C4-2B (cell line): ENCODE data around the gene CCDC92.

Source experiments
- H3K27ac ChIP-seq: fragments of 450-650 bp; 2 replicates; pipeline ENCODE4 v1.5.1; 2017
- ZFX ChIP-seq: fragments of 450-650 bp; IDR thresholded peaks from 2 replicates; pipeline ENCODE4 v1.6.1; 2017
- TF ChIP-seq, protein P1 (sequence below): fragments of 450-650 bp; conservative IDR thresholded peaks from 2 replicates; pipeline ENCODE4 v1.5.1; 2017; ENCODE audit warnings: mild to moderate bottlenecking

The CCDC92 gene

DNA sequence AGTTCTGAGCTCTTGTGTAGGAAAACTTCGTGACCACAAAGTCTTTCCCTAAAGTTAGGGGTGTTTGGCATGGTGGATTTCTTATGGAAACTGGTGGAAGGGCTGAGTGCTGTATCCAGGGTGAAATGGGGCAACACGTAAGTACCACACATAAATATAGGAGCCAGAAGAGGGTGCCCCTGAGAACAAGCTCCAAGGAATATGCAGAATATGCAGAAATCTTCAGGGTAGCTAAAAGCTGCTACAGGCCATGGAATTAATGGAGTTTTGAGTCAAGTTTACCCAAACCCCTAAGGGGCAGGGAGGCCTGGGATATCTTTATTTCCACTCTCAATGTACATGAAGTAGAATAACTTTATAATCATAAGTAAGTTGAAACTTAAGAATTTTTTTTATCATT lies 44.4 kb upstream of the CCDC92 start:
- TF ChIP-seq, protein P1, sequence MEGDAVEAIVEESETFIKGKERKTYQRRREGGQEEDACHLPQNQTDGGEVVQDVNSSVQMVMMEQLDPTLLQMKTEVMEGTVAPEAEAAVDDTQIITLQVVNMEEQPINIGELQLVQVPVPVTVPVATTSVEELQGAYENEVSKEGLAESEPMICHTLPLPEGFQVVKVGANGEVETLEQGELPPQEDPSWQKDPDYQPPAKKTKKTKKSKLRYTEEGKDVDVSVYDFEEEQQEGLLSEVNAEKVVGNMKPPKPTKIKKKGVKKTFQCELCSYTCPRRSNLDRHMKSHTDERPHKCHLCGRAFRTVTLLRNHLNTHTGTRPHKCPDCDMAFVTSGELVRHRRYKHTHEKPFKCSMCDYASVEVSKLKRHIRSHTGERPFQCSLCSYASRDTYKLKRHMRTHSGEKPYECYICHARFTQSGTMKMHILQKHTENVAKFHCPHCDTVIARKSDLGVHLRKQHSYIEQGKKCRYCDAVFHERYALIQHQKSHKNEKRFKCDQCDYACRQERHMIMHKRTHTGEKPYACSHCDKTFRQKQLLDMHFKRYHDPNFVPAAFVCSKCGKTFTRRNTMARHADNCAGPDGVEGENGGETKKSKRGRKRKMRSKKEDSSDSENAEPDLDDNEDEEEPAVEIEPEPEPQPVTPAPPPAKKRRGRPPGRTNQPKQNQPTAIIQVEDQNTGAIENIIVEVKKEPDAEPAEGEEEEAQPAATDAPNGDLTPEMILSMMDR = no peak
- H3K27ac ChIP-seq = no peak overlapping the region

DNA sequence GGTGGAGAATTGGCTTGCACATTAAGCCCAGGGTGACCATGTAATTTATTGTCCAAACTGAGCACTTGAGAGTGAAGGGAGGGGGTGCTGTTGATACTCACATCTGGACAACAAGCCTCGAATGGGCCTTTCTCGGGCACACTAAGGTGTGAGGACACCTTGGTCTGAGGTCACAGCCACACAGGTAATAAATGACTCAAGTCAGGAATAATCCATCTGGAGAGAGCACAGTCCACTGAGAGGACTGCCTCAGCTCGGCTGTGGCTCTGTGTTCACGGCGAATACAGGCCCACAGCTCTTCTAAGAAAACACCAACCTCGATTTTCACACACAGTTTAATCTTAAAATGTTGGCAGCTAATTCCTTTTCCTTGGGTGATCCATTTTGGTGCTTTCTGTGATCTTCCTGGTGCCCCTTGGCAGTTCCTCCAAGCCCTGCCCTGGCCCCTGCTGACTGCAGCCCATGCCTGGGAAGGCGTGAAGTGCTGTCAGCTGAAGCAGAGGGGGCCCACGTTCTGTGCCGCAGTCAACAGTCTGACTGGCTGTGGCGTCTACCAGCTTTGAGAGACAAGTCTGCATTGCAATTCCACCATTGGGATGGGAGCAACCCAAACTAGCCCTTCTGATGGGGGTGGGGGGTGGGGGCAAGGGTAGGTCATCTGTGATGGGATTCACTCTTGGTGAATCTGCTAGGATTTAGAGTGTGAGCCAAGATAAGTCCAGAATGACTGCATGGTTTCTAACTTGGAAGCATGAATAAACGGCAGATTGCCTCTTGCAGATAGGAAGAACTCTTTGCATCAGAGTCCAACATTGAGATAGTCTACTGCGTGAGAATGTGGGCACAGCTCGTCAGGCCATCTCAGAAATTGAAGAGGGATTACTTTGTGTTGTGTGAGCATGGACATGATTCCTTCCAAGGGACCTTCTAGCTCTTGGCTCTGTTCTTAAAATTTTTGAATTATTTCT lies 43.1 kb upstream of the CCDC92 start:
- TF ChIP-seq, protein P1 = no peak
- no peak for TF ChIP-seq ZFX
- no peak overlapping the region for H3K27ac ChIP-seq

DNA sequence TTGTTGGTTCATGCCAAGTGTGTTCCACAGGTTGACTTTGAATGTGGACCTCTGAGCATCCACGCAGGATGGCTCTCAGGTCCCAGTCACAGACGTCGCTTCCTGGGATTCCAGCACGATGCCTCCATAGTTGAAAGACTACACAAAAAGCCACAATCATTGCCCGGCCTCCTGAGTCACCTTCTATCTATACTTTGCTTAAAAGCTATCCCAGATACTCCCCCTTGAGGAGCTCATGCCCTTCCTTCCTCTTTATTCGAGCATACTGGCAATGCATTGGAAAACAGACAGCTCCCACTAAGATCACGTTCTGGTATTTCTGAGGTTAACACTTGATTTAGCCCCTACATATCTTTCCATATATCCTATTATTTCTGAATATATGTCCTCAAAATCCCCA lies 40.4 kb upstream of the CCDC92 start:
- no peak for TF ChIP-seq ZFX
- TF ChIP-seq, protein P1 = no peak

DNA sequence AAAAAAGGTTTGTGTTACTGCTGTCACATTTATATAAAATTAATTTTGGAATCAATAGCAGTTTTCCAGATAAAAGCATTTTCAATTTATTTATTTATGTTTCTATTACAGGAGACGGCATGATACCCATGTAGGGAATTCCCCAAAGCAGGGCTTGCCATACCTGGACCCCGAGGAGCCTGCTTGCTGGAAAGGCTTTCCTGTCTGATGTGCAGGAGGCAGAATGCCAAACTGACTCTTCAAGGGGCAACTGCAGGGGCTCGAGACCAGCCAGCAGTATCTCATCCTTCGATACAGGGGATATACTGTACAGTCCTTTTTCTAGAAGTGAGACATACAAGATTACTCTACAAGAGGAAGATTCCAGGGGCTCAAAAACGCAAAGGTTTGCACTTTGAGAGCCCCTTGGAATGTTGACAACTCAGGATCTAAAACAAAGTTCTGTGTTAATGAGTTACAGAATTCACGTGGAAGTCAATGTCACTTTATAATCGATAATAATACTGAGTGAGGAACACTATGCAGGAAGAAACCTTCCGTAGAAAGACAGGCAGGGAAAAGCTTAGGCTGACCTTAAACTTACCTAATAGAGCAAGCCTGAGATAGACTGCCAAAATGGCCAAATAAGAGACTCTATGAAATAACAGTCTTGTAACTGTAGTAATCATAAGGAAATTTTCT lies 38.9 kb upstream of the CCDC92 start:
- TF ChIP-seq, protein P1 = no peak
- no peak for TF ChIP-seq ZFX

More for the DNA sequence above, 40.4 kb upstream of the CCDC92 start:
- H3K27ac ChIP-seq = no peak overlapping the region

DNA sequence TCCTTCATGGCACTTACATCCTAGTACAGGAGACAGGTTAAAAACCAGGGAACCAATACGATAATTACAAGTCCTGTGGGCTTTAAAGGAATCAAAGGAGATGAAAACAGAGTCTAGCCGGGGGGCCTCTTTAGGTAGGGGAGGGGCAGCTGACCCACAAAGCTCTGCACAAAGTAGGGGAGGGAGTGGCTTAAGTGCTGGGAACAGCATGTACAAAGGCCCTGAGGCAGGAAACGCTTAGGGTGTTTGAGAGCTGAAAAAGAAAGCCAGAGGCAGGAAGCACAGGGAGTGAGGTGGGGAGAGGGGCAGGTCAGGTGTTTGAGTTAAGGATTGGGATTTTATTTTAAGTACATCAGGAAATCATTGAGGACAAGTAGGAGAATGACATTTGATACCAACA lies 38.1 kb upstream of the CCDC92 start:
- H3K27ac ChIP-seq = no peak overlapping the region
- TF ChIP-seq ZFX = no peak
- TF ChIP-seq, protein P1 = no peak

More for the DNA sequence above, 38.9 kb upstream of the CCDC92 start:
- no peak overlapping the region for H3K27ac ChIP-seq

DNA sequence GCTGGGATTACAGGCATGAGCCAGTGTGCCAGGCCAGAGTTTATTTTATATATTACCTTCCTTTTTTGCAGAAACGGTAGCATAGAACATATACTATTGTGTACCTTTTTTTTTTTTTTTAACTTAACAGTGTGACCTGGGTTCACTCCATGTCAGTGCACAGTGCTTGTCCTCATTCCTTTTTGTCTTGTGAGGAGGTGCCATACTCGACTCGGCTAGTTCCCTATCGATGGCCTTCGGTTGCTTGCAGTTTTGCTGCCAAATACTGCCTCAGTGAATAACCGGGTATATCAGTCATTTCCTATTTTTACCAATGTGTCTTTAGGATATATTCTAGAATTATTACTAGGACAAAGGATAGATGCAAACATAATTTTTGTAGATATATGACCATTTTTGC lies 37.1 kb upstream of the CCDC92 start:
- no peak for TF ChIP-seq ZFX
- TF ChIP-seq, protein P1 = no peak
- H3K27ac ChIP-seq = no peak overlapping the region

DNA sequence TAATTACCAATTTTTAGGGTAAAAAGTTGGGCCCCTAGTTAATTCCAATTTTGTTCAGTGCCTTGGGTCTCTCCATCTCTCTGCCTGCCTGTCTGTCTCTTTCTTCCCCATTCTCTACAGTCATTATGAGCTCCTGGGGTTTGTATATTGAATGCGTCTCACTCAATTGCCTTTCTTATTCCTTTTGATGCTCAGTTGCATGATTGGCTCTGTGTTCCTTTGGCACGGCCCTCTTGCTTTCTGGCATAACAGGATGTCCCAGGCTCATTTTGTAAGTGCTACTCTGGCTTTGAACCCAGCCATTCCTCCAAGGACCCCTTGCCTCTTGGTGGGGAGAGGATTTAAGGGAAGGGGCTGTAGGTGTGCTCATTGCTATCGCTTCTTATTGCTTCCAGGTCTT lies 36.0 kb upstream of the CCDC92 start:
- H3K27ac ChIP-seq = no peak overlapping the region
- TF ChIP-seq ZFX = no peak
- TF ChIP-seq, protein P1 = no peak
